Activated gamma-delta T cell (primary cell): Measurements from ENCODE around the gene TDRD15.
"Not testable (repeated sequence)": the region's sequence is repeated elsewhere in the genome, so short reads cannot be mapped to it uniquely, and the experiment has no call there.

Experiments
- DNase-seq: peaks from one replicate; lab custom pipeline; 2025; lab: John Stamatoyannopoulos, UW

The TDRD15 gene

DNA sequence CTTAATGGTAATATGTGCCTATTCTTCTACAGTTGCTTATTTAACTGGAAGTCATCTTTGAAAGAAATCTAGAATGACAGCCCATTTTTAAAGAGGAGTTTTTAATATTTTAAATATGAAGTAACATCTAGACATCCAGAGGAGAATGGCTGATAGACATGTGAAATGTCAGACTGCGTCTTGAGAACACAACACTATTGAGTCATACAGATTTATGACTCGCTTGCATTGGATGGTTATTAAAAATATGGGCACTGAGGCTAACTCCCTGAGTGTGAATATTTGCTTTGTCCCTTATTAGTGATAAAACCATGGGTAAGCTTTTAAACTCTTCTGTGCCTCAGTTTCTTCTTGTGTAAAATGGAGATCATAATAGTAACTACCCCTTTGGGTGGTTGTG is 22.9 kb downstream of the TDRD15 start:
- DNase-seq = no peak

DNA sequence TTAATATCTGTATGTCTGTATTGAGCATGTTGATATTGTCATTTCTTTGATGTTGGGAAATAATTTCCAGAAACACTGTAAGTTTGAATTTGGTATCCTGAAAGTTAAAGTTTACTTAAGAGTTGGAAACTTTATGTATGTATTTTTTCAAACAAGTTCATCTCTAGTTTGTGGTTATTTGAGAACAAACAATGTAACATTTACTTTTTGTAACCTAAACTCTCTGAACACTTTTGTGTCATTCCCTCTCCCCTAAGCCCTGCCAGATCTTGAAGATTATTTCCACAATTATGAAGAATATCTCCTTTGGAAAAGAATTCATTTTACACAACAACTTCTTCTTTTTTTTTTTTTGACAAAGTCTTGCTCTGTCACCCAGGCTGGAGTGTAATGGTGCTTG is 24.9 kb downstream of the TDRD15 start:
- DNase-seq = no peak

- not testable (repeated sequence) for DNase-seq
Observed at GRCh38 chr2:21151234-21151633, 27.5 kb downstream of the TDRD15 start.

- no peak for DNase-seq
Observed at GRCh38 chr2:21155365-21156136, 31.8 kb downstream of the TDRD15 start.

DNA sequence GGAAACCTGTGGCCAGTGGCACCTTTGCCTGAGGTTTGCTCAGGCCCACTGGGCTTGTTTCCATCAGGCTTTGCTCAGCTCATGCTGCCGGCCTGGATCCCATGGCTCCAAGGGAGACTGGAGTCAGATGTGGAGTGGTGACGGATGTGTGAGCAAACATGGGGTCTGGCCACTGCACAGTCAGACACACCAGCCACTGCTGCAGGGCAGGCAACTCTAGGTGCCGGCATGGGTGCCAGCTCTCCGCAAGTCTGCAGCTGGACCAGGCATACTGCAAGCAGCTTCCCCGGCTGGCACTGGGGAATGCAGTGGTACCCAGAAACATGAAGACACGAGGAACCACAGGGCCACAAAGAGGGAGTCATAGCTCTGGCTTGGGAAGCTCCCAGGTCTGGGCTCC is 37.4 kb downstream of the TDRD15 start:
- DNase-seq = no peak

- DNase-seq = no peak
Observed at GRCh38 chr2:21161832-21162614, 38.3 kb downstream of the TDRD15 start.

DNA sequence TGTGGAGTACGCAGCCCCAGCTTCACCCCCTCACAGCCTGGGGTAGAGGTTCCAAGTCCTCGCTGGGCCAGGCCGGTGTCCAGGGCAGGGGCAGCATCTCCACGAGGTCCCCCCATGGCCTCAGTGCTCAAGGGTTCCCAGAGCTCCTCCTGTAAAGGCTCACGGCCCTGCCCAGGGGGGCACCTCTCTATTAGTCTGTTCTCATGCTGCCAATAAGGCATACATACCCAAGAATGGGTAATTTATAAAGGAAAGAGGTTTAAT is 38.8 kb downstream of the TDRD15 start:
- no peak for DNase-seq

DNA sequence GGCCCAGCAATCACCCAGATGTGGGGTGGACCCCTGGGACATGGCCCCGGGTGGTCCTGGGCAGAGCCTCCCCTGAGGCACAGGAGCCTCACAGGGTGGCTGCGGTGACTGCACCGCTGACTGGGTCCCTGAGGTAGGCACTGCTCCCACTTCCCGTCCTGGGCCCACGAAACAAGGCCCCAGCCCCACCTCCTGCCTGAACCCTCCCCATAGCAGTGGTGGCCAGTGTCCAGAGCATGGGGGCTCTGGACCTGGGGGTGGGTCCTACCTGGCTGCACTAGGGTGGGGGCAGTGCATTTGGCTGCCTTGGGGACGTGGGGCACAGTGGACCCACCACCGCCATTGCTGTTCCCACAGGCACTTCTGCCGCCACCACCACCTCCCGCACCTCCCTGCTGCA is 39.4 kb downstream of the TDRD15 start:
- DNase-seq = no peak

- no peak for DNase-seq
Observed at GRCh38 chr2:21165350-21165749, 41.6 kb downstream of the TDRD15 start.

DNA sequence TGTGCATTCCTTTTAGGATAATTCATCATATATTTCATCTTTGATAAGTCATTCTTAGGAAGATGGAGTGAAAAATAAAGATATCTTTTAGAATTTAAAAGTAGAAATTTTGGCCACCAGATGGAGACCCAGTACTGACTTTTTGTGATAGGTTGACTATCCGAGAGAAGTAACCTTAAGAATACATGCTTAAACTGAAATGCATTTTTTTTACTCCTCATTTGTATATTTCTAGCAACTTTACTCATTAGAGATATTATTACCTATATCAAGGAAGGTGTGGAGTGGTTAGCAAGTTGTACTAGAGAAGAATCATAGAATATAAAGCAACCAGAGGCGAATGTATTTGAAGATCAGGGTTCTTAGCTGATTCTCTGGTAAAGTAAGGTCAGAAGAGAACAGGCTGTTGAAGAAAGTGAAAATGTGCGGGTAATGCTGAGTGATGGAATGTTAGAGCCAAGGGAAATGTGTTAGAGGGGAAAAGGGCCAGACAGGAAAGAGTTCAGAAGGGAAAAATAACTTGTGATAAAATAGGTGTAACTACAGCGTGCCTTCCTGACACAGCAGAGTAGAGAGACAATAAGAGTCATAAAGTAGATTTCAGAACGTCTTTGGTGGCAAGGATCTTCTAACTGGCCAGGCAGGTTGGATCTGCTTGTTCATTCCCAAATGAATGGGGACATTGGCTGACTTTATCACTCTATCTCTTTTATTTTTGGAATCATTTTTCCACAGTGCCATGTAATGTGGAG is 52.3 kb downstream of the TDRD15 start:
- DNase-seq = no peak

DNA sequence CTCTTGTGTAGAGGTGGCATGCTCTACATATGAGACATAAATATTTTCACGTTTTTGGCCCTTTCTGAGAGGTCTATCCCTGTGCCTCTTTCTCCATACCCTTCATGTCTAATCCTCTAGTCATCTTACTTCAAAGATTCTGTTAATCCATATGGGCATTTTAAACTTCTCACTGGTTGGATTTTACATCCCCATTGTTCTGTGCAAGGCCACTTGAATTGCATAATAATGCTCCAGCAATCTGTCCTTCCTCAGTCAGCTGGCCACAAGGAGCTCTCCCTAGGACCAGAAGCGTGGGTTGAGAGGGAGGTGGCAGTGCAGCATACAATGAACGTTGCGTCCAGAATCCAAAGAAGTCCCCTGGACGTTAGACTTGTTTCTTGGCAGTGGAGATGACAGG is 58.2 kb downstream of the TDRD15 start:
- DNase-seq = no peak

GRCh38 chr2:21183306-21183705 is 59.5 kb downstream of the TDRD15 start:
- DNase-seq = no peak

DNA sequence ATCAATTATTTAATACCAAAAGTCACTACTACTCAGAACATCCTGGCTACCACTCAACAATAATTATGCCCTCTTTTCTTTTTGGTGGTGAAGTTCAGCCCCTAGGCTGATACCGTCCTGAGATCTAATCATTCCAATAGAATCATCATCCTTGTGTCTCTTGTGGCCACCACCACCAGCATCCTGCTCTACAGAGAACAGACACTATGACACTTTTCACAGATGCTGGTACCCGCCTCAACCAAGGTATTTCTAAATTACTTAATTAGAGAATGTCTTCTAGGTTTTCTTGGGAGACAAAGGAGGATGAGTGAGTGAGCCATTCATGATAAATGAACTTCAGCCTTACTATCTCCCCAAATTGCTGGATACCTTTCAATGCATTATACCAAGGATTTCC is 60.0 kb downstream of the TDRD15 start:
- no peak for DNase-seq

GRCh38 chr2:21191535-21191934 is 67.8 kb downstream of the TDRD15 start:
- DNase-seq = no peak
